ENCODE measurements around the gene RTTN. TPM values are rescaled to one million over a fixed set of nuclear protein-coding genes. Genes with fewer than 3 reads are reported as not detected.

The RTTN gene
- total and polyA plus RNA-seq, 2 experiments from 2014 or later, result 7.2 to 31.0 TPM

GRCh38 chr18:69982417-69982816, 223.1 kb downstream of the RTTN start:
- H3K36me3 ChIP-seq (ENCODE audit: insufficient read depth), result no peaks in the 10 kb centered on the region
- ATAC-seq, result peak; percentile 79
- H3K27ac ChIP-seq (ENCODE audit: low read depth), result peak overlapping the region; percentile 18; the same call in 1 of the 2 replicates
- H3K27me3 ChIP-seq (ENCODE audit: insufficient read depth), result no peaks in the 10 kb centered on the region
- peaks cover 1% of the 10 kb centered on the region; the same call in 2 of the 3 replicates for H3K9me3 Mint-ChIP-seq
- peak overlapping the region; percentile 91 for H3K27ac Mint-ChIP-seq
- H3K27me3 Mint-ChIP-seq (ENCODE audit: insufficient read depth, low read depth, poor library complexity), result peaks cover 2% of the 10 kb centered on the region
- no peak overlapping the region for H3K4me3 ChIP-seq
- no peak overlapping the region for H3K4me3 Mint-ChIP-seq
- TF ChIP-seq CREB1 (CRISPR knock-in tag; IDR thresholded peaks at IDR 0.05; ENCODE audit: low read depth), result no peak
- TF ChIP-seq ZNF462 (CRISPR knock-in tag; IDR thresholded peaks at IDR 0.05), result 0 out of 2 replicates have a peak, but pooled peaks have one; percentile 60
- peaks cover 6% of the 10 kb centered on the region for H3K36me3 Mint-ChIP-seq (ENCODE audit: low read depth)
- H3K4me1 ChIP-seq (ENCODE audit: insufficient read depth), result peaks cover 15% of the 10 kb centered on the region
- H3F3A ChIP-seq (replicated peaks; ENCODE audit: low read depth), result no peaks in the 10 kb centered on the region
- H3K9me2 ChIP-seq (ENCODE audit: insufficient read depth), result peaks cover 10% of the 10 kb centered on the region; the same call in 1 of the 2 replicates
- H3K4me1 Mint-ChIP-seq, result peaks cover 22% of the 10 kb centered on the region
- no peaks in the 10 kb centered on the region for H4K20me1 ChIP-seq (replicated peaks; ENCODE audit: insufficient read depth)
- peak; percentile 44 for DNase-seq (ENCODE audit: low spot score)
- no peak overlapping the region for H2AFZ ChIP-seq
- H3K4me2 ChIP-seq, result peak overlapping the region; percentile 39
- no peaks in the 10 kb centered on the region for H3K79me2 ChIP-seq (replicated peaks; ENCODE audit: insufficient read depth)

GRCh38 chr18:69981948-69982347, 223.5 kb downstream of the RTTN start:
- no peaks in the 10 kb centered on the region for H3K79me2 ChIP-seq (replicated peaks; ENCODE audit: insufficient read depth)
- no peak for DNase-seq (ENCODE audit: low spot score)
- peaks cover 10% of the 10 kb centered on the region; the same call in 1 of the 2 replicates for H3K9me2 ChIP-seq (ENCODE audit: insufficient read depth)
- H3K4me2 ChIP-seq, result peak overlapping the region; percentile 39
- Mint-ChIP-seq H3K36me3 (ENCODE audit: low read depth) (peaks cover 11% of the 10 kb centered on the region), H3K27me3 (ENCODE audit: insufficient read depth, low read depth, poor library complexity) (peaks cover 2% of the 10 kb centered on the region), H3K4me3 (no peak overlapping the region), H3K27ac (no peak overlapping the region), H3K4me1 (peaks cover 22% of the 10 kb centered on the region), H3K9me3 (peaks cover 6% of the 10 kb centered on the region; the same call in 2 of the 3 replicates)
- H3K27ac ChIP-seq (ENCODE audit: low read depth), result peak overlapping the region; percentile 18; the same call in 1 of the 2 replicates
- no peaks in the 10 kb centered on the region for H3K36me3 ChIP-seq (ENCODE audit: insufficient read depth)
- H3K27me3 ChIP-seq (ENCODE audit: insufficient read depth), result no peaks in the 10 kb centered on the region
- no peaks in the 10 kb centered on the region for H4K20me1 ChIP-seq (replicated peaks; ENCODE audit: insufficient read depth)
- ATAC-seq, result no peak
- no peak overlapping the region for H2AFZ ChIP-seq
- no peak overlapping the region for H3K4me3 ChIP-seq
- H3F3A ChIP-seq (replicated peaks; ENCODE audit: low read depth), result no peaks in the 10 kb centered on the region
- peaks cover 15% of the 10 kb centered on the region for H3K4me1 ChIP-seq (ENCODE audit: insufficient read depth)
- TF ChIP-seq ETS1 (IDR thresholded peaks at IDR 0.05), result no peak
- TF ChIP-seq ZNF462 (CRISPR knock-in tag; IDR thresholded peaks at IDR 0.05), result no peak
- no peak for TF ChIP-seq ZNF114 (CRISPR knock-in tag; IDR thresholded peaks at IDR 0.05)

Data from GM23338 (cell line).